HG03432 (cell line): Measurements from ENCODE around the gene SCAF1.

ENCODE experiments used
- ATAC-seq: cut with Tn5 transposase; IDR thresholded peaks from one replicate; pipeline ENCODE4 v1.9.1; 2021; ENCODE audit warnings: mild to moderate bottlenecking, moderate library complexity; ENCODE audit not compliant: unreplicated experiment

The SCAF1 gene

GRCh38 chr19:49704888-49705642 is 63.1 kb downstream of the SCAF1 start:
- ATAC-seq, result no peak

DNA sequence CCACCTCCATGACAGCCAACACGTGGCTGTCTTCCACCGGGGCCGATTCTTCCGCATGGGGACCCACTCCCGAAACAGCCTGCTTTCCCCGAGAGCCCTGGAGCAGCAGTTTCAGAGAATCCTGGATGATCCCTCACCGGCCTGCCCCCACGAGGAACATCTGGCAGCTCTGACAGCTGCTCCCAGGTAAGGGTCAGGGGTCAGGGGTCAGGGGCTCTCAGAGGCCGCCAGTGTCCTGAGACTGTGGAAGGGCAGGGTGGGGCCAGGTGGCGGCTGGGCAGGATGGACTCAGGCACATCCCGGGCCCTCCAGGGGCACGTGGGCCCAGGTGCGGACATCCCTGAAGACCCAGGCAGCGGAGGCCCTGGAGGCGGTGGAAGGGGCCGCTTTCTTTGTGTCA is 63.9 kb downstream of the SCAF1 start:
- no peak for ATAC-seq
